Gastroesophageal sphincter (tissue), 3 donors: ENCODE measurements around the gene TTC39C.

Experiments used
- EP300 ChIP-seq: sonication (generic); formaldehyde crosslinking; IDR thresholded peaks from one replicate; pipeline ENCODE4 v1.6.1; 2017; ENCODE audit warnings: antibody characterized with exemption, mild to moderate bottlenecking
- POLR2A ChIP-seq, 2 donors: fragments of 450-650 bp; IDR thresholded peaks; one replicate each; pipeline ENCODE4 v1.6.1; 2017; ENCODE audit warnings: antibody characterized with exemption in 2 of 2, mild to moderate bottlenecking in 2 of 2, moderate library complexity in 1 of 2
- TF ChIP-seq, protein P1 (sequence below), 4 experiments: fragments of 200-600 bp in 2 of 4; fragments of 450-650 bp in 2 of 4; sonication (generic) in 1 of 4; IDR thresholded peaks; one replicate each; pipeline ENCODE4 v1.5.1; 2017 to 2019; ENCODE audit warnings: antibody characterized with exemption in 4 of 4, mild to moderate bottlenecking in 2 of 4, moderate library complexity in 2 of 4

DNA sequence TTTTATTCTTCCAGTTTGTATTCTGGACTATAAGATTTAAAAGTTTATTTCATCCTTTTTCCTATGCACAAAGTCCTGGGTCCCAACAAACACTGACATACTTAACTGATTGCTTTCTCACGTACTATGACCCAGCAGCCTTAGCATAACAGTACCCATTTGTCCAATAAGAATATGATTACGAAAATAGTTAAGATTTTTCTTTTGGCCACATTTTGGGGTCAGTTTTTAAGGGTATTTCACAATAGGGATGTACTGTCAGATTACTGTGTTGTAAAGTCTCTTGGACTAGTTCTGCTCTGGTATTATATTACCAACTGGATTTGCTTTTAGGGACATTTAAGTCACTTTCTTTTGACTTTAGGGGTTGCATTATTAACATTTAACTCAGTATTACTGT lies 46.1 kb downstream of the TTC39C start:
- TF ChIP-seq POLR2A (IDR thresholded peaks at IDR 0.05) (no peak), EP300 (no peak)
- TF ChIP-seq, protein P1, sequence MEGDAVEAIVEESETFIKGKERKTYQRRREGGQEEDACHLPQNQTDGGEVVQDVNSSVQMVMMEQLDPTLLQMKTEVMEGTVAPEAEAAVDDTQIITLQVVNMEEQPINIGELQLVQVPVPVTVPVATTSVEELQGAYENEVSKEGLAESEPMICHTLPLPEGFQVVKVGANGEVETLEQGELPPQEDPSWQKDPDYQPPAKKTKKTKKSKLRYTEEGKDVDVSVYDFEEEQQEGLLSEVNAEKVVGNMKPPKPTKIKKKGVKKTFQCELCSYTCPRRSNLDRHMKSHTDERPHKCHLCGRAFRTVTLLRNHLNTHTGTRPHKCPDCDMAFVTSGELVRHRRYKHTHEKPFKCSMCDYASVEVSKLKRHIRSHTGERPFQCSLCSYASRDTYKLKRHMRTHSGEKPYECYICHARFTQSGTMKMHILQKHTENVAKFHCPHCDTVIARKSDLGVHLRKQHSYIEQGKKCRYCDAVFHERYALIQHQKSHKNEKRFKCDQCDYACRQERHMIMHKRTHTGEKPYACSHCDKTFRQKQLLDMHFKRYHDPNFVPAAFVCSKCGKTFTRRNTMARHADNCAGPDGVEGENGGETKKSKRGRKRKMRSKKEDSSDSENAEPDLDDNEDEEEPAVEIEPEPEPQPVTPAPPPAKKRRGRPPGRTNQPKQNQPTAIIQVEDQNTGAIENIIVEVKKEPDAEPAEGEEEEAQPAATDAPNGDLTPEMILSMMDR (IDR thresholded peaks at IDR 0.05), result no peak
